DMS114 treated with DMSO at 0.1 percent for 48 hours (cell line): Measurements from ENCODE around the gene RMI2.

Source experiments
- DNase-seq: peaks from one replicate; lab custom pipeline; 2025; ENCODE audit not compliant: unreplicated experiment; lab: John Stamatoyannopoulos, UW

RMI2 gene

DNA sequence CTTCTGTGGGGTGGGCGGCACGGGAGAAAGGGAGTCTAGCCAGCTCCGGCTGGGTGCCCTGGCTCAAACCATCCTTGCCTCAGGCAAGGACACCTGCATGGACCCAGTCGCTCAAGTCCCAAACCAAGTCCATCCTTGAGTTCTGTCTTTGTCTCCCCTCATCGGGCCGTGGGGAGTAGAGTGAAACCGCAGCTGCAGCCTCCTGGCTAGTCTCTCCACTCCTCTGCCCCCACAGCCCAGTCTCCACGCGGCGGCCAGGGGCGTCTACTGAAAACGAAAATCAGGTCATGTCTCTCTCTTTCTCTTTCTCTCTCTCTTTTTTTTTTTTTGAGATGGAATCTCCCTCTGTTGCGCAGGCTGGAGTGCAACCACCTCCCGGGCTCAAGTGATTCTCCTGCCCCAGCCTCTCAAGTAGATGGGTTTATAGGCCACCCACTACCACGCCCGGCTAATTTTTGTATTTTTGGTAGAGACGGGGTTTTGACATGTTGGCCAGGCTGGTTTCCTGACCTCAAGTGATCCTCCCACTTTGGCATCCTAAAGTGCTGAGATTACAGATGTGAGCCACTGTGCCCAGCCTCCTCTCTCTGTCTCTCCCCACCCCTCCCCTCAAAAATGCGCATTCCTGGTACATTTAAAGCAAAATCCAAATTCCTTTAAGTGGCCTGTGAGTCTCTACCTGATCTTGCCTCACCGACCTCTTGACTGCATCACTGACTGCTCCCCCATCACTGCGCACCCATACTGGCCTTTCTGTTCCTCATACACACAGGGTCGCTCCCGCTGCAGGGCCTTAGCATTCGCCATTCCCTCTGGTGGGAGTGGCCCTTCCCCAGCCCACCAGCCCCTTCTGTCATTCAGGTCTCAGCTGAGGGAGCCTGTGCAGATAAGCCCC is 17.7 kb upstream of the RMI2 start:
- DNase-seq: no peak

DNA sequence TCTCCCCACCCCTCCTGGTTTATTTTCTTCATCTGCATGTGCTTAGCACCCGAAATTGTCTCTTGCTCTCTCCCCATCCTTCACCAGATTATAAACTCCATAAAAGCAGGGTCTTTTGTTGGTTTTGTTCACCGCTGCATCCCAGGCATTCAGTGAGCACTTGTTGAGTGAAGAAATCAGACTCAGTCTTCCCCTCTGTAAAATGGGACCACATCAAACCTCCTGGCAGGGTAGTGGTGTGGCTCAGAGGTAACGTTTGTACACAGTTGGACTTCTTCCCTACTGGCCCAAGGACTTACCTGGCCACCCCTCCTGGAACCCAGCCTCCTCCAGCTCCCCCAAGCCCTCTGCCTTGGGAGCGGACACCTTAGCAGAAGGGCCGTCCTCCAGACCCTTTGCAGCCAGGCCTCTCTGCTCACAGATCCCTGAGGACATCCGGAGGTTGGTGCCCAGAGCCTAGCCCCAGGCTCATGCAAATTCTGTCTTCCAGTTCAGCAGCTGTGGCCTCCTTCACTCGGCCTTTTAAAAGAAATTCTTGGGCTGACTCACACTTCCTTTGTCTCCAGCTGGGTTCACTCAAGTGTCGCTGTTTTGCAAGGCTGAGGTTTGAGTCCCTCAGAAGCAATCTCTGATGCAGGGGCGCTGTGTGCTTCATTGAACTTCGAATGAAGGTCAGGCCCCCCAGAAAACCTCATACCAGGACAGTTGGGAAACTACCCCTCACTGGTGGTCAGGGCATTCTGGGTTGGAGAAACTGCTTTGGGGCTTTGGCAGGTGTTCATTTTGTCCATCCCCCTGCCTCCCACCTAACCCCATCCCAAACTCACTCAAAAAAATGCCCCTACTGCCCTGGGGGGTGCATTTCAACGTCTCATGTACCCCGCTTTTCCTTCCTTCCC is 16.8 kb upstream of the RMI2 start:
- no peak for DNase-seq

DNA sequence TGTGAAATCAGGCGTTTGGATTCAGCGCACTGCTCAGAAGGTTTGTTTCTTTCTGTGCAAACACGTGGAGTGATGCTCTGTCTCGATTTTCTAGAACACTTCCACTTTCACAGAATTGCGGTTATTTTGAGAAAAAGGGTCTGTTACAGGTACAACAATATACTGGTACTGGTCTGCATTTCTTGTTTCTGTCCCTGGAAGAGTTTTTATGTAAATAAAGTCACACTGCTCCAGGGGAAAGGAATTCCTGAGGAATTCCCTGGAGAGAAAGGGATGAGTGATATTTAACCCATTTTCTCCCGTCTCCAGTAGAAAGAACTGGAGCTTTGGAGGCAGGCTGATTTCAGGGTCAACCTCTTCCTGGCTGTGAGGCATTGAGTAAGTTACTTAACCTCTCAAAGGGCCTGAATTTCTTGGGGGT is 16.2 kb upstream of the RMI2 start:
- DNase-seq: no peak

DNA sequence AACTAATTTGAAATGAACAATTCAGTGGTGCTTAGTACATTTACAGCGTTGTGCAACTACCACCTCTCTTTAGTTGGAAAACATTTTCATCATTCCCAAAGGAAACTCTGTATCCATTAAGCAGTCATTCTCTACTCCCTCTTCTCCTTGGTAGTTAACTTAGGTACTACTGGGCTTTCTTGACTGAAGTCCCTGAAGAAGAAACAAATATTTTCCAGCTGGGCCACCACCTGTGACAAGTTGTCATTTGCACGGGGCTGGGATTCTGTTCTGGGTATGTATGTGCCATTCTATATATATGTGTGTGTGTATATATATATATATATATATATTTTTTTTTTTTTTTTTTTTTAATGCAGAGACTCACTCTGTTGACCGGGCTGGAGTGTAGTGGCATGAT is 15.4 kb upstream of the RMI2 start:
- DNase-seq: no peak

DNA sequence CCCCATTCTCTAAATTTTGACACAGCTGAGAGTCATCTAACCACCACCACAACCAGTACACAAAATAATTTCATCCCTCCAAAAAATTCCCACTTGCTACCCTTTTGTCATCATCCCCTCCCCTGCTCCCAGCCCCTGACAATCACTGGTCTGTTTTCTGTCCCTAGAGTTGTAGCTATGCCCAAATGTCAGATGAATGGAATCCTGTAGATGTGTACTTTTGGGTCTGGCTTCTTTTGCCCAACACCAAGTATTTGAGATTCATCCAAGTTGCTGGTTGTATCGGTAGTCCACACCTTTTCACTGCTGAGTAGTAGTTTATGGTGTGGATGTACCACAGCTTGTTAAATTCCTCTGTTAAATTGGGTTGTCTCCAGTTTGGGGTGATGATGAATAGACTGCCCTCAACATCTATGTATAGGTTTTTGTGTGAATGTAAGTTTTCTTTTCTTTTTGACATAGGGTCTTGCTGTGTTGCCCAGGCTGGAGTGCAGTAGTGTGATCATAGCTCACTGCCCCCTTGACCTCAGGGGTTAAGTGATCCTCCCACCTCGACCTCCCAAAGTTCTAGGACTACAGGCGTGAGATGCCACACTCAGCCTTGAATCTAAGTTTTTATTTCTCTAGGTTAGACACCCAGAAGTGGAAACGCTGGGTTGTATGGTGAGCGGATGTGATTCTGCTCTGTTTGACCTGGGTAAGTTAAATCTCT is 14.6 kb upstream of the RMI2 start:
- DNase-seq: no peak

DNA sequence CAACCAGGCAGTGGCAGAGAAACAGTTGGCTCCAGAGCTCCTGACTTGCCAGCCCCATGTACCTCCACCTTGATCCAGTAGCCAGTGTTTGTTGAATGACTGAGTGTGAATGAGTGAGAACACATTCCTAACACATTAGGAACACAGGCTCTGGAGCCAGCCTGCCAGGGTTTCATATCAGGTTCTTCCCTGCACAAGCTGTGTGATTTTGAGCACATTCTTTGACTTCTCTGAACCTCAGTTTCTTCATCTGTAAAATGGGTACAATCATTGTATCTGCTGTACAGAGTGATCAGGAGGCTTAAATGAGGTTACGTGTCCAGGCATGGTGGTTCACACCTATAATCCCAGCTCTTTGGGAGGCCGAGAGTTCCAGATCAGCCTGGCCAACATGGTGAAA is 13.3 kb upstream of the RMI2 start:
- DNase-seq: no peak

DNA sequence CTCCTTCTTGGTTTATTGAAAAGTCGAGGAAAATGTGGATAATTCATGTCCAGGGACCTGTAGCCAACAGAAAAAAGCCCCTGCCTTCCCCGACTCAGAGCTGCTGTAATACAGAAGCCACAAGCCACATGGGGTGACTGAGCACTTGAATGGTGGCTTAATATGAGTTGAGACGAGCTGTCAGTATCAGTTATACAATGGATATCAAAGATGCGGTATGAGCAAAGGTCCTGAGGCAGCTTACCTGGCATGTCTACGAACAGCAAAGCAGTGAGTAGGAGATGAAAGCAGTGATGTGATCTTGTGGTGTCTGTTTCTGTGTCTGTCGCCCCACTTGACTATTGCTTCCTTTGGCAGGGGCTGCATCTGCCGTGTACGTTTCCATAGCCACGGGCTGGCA is 12.2 kb upstream of the RMI2 start:
- no peak for DNase-seq

DNA sequence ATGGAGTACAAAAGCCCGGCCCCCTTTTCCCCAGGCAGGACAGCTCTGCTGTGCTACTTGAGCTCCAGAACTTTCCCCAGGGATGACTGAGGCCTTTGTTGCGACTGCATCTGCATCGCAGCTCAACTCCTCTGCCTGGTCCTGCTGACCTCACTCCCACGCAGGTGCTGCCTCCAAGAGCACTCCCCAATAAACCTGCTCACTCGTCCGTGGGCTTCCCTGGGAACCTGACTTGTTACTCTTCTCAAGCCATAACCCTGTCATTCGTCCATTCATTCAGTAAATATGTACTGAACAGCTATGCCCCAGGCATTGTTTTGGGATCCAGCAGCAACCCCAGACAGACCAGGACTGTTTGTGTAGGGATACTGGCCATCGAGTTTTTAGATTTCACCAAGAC is 11.6 kb upstream of the RMI2 start:
- DNase-seq: no peak

DNA sequence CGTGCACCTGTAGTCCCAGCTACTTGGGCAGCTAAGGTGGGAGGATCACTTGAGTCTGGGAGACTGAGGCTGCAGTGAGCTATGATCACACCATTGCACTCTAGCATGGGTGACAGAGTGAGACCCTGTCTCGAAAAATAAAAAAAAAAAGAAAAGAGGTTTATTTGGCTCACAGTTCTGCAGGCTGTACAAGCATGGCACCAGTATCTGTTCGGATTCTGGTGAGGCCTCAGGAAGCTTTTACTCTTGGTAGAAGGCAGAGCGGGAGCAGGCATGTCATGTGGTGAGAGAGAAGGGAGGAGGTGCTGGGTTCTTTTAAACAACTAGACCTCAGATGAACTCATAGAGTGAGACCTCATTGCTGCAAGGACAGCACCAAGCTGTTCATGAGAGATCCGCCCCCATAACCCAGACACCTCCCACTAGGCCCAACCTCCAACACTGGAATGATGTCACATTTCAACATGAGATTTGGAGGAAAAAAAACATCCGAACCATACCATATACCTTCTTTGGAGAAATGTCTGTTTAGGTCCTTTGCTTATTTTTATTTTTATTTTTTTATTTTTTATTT is 10.3 kb upstream of the RMI2 start:
- DNase-seq: no peak

DNA sequence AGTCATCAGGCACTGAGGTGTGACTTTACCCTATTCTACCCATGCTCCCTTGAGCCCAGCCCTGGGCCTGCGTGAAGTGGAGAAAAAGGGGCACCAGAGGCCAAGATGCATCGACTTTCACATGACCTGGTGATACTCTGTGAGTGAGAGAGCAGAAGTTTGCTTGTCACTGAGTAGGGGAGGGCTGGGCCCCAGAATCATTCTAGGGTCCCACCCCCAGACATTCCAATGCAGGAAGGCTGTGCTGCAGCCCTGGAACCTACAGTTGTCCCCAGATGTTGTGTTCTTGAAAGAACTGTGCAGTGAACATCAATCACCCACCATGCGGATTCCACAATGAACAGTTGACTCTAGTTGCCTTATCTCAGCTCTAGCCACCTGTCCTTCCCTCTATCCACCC is 6.2 kb upstream of the RMI2 start:
- no peak for DNase-seq

DNA sequence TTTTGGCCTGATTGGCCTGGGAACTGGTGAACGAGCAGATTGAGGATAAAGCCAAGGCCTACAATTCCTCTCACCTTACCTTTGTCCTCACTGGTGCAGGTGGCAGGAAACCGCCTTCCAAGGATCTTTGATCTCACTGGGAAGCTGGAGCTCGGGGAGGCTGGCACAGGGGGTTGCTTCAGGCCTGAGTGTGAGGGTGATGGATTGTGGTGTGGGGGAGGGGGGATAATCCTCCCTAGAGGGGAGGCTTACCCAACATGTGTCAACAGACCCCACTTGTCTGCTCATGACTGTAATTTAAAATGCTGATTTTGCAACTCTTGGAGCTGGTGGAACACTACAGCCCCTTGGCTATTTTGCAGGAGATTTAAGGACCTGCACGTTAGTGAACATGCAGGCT is 4.5 kb upstream of the RMI2 start:
- no peak for DNase-seq

DNA sequence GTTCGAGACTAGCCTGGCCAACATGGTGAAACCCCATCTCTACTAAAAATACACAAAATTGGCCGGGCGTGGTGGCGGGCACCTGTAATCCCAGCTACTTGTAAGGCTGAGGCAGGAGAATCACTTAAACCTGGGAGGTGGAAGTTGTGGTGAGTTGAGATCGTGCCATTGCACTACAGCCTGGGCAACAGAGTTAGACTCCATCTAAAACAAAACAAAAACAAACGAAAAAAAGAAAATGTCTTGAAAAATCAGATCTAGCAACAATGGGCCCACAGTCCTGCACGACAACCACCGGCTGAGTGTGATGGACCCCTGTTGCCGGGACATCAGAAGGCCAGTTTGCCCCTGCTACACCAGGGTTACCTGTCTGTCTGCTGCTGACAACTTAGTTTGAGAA is 3.9 kb upstream of the RMI2 start:
- no peak for DNase-seq

DNA sequence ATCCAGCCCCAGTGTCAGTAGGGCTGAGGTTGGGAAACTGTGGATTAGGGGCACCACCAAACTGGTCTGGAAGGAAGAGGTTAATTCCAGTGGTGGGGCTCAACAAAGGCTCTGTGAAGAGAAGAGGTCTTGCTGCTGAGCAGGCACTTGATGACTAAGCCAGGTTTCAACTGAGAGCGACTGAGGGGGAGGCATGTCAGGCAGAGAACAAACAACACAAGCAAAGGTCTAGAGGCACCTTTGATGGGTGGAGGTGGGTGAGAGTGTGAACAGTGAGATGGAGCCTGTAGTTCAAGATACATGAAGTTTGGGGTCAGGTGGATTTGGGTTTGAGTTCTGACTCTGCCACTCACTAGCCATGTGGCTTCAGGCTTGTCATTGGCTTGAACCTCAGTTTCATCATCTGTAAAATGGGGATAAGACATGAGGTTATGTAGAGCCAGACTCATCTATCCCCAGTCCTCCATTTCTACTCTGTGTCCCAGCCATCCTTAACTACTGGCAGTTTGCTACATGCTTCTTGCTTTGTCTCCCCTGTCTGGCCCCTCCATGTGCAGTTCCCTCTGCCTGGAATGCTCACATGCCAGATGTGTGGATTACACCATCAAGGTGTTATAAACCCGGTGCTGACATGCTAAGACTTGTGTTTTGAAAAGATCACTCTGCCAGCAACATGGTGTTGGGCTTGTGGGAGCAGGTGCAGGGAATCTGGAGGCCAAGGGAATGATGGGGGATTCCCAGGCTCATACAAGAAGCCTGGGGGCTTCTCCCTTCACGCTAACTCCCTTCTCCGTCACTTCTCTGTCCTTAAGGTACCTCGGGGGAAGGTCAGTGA is 3.0 kb upstream of the RMI2 start:
- no peak for DNase-seq

DNA sequence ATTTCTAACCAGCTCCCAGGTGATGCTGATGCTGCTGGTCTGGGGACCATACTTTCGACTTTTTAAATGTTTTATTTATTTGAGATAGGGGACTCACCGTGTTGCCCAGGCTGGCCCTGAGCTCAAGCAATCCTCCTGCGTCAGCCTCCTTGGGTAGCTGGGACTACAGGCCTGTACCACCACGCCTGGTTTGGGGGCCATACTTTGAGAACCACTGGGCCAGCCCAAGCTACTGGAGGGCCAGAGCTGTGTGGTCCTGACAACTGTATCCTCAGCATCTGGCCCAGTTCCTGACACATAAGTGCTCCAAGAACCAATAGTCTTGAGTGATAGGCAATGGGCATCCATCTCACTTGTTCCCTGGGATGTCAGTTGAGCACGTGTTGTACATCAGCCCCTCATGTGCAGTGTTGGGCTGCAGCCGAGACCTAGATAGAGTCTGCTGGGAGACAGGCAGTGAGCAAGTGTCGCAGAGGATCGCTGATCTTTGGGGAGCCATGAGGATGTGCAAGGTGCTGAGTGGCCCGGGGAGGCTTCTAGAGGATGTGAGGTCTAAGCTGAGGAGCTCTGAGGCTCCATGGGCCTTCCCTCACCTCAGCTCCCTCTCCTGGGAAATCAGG is 1.6 kb downstream of the RMI2 start:
- no peak for DNase-seq

DNA sequence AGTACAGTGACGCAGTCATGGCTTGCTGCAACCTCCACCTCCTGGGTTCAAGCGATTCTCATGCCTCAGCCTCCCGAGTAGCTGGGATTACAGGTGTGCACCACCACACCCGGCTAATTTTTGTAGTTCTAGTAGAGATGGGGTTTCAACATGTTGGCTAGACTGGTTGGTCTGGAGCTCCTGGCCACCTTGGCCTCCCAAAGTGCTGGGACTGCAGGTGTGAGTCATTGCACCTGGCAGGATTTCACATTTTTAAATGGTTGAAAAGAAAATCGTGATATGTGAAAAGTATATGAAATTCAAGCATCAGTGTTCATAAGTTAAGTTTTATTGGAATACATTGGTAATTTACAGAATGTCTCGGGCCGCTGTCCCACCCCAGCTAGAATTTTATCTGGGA is 2.6 kb downstream of the RMI2 start:
- DNase-seq: no peak

DNA sequence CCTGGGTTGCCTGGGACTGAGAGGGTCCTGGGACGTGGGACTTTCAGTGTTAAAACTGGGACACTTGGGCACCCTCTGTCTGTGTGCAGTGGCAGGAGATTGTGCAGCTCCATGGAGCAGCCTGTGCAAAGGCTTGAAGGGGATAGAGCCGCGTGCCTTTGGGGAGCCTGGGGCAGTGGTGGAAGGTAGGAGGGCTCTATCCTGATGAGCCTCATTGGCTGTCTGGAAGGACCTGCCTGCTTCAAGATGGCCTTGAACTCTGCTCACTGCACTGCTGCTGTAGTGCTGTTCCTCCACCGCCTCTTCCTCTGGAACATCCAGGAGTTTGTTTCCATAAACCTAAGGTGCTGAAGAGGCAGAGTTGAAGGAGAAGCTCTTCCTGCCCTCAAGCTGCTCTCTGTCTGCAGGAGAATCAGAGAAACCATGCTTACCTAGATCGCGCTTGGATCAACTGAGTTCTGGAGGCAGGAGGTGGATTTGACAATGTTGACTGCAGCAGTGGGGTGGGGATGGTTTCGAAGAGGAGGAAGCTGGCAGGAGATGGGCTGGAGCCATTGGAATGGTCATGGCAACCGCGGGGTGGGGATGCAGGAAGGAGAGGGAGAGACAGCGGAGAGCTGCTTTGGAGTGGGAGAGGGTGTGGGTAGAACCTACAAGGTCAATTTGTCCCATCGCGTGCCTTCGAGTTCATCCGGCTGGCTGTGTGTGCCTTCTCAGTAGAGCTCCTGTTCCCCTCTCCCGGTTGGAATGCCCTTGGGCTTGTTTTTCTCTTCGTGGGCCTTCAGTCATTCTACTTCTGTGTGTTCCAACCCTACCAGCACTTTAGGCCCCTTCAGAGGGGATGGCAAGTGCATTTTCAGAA is 3.7 kb downstream of the RMI2 start:
- DNase-seq: no peak

DNA sequence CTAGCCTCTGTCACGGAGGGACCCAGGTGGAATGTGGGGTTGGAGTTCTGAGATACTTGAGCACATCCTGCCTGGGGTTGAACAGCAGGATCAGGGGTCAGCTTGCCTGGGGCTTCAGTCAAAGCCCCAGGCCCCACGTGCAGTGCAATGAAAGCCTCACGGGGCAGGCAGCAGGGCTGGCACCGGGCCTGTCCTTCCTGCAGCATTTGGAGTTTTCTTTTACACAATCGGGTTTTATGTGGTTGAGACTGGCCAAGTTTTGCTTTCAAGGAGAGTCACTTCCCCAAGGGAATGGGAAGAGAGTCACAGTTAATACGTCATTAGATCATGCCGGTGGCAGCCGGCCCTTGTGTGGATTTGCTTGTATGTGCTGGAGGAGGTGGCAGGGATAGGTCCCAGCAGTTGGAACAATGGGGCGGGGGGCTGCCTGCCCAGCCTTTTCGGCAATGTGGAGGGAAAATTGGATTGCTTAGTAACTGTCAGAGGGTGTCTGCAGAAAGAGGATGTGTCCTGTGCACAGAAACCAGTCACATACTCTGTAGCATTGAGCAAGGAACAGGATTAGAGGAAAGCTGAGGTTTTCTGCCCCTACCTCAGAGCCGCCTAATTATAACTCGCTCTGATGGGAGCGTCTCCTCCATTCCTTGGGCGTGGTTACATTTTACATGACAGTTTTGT is 4.5 kb downstream of the RMI2 start:
- DNase-seq: no peak

DNA sequence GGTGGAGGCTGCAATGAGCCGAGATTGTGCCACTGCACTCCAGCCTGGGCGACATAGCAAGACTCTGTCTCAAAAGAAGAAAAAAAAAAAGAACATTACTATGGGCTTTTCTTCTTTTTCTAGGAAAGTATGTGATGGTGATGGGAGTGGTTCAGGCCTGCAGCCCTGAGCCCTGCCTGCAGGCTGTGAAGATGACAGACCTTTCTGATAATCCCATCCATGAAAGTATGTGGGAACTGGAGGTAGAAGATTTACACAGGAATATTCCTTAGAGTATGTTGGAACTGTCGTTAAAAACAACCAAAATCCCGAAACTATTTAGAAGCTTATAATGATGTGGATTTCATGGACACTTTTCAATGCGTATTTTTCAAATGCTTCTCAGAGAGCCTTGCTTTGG is 5.3 kb downstream of the RMI2 start:
- no peak for DNase-seq
